ENCODE measurements around the gene PCDH1.

Gene PCDH1

GRCh38 chr5:141817631-141818030 lies 60.6 kb downstream of the PCDH1 start:
- peaks cover 18% of the 10 kb centered on the region for H3K4me1 ChIP-seq (ENCODE audit: insufficient read depth, insufficient read length)
- no peak for DNase-seq (ENCODE audit: low read depth, low spot score)
- no peaks in the 10 kb centered on the region for H3K36me3 ChIP-seq (ENCODE audit: insufficient read depth, insufficient read length, low read length)
- H3K27me3 ChIP-seq (ENCODE audit: insufficient read depth, insufficient read length): peaks cover 2% of the 10 kb centered on the region
- H3K9ac ChIP-seq (ENCODE audit: insufficient read length, low read depth): no peak overlapping the region
- peaks cover 4% of the 10 kb centered on the region; the same call in 1 of the 2 replicates for H3K9me3 ChIP-seq (ENCODE audit: insufficient read depth, low read length)
- H3K4me3 ChIP-seq (ENCODE audit: insufficient read length, low read depth): no peak overlapping the region
- no peak for TF ChIP-seq SUZ12 (IDR thresholded peaks at IDR 0.05; ENCODE audit: extremely low read depth, insufficient read depth, insufficient read length)
- no peak for TF ChIP-seq ZNF274 (IDR thresholded peaks at IDR 0.05; ENCODE audit: low read depth, low read length)
- TF ChIP-seq YY1 (IDR thresholded peaks at IDR 0.05; ENCODE audit: insufficient read depth, insufficient read length): no peak

DNA sequence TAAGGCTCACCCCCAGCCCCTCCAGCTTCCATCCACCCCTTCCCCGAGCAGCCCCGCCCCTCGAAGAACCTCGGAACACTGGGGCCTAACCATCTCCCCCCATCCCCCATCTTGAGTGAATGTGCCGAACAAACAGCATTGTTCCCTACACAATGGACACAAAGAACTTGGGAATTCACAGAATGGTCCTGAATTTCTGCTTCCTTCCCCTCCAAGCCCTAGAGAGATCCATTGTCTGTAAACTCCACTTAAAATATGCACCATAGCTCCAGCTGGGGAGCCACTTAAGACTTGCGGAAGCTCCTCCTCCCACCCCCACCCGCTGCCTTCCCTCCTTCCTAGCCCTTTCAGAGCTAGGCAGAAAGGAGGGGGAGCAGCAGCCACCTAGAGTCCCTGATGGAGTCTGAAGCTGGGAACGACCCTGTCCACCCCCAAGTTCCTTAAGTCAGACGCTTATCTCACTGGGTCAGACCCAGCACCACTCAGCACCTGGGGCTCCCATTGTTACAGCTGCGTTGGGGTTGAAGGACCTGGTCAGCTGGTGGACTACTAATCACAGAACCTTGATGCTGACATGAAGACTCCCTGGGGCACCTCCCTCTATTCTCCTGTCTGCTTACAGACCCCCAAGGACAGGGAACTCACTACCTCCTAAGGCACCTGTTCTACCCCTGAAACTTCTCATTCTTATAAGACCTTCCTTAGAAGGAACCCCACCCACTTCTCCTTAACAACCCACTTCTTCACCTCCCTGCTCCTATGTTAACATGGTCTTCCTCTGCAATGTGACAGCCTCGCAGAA lies 61.4 kb downstream of the PCDH1 start:
- peaks cover 24% of the 10 kb centered on the region for H3K4me1 ChIP-seq (ENCODE audit: insufficient read depth, insufficient read length)
- TF ChIP-seq ZNF274 (IDR thresholded peaks at IDR 0.05; ENCODE audit: low read depth, low read length) (no peak), YY1 (IDR thresholded peaks at IDR 0.05; ENCODE audit: insufficient read depth, insufficient read length) (no peak), SUZ12 (IDR thresholded peaks at IDR 0.05; ENCODE audit: extremely low read depth, insufficient read depth, insufficient read length) (no peak)
- H3K9ac ChIP-seq (ENCODE audit: insufficient read length, low read depth): peak overlapping the region; percentile 36
- no peaks in the 10 kb centered on the region for H3K36me3 ChIP-seq (ENCODE audit: insufficient read depth, insufficient read length, low read length)
- H3K4me3 ChIP-seq (ENCODE audit: insufficient read length, low read depth): peak overlapping the region; percentile 6
- H3K27me3 ChIP-seq (ENCODE audit: insufficient read depth, insufficient read length): peaks cover 6% of the 10 kb centered on the region
- peak; percentile 95 for DNase-seq (ENCODE audit: low read depth, low spot score)
- H3K9me3 ChIP-seq (ENCODE audit: insufficient read depth, low read length): peaks cover 4% of the 10 kb centered on the region; the same call in 1 of the 2 replicates

- no peaks in the 10 kb centered on the region for H3K36me3 ChIP-seq (ENCODE audit: insufficient read depth, insufficient read length, low read length)
- H3K27me3 ChIP-seq (ENCODE audit: insufficient read depth, insufficient read length): peaks cover 11% of the 10 kb centered on the region
- peaks cover 24% of the 10 kb centered on the region for H3K4me1 ChIP-seq (ENCODE audit: insufficient read depth, insufficient read length)
- no peak for TF ChIP-seq YY1 (IDR thresholded peaks at IDR 0.05; ENCODE audit: insufficient read depth, insufficient read length)
- H3K9me3 ChIP-seq (ENCODE audit: insufficient read depth, low read length): peaks cover 4% of the 10 kb centered on the region; the same call in 1 of the 2 replicates
- H3K9ac ChIP-seq (ENCODE audit: insufficient read length, low read depth): peak overlapping the region; percentile 32
- DNase-seq (ENCODE audit: low read depth, low spot score): no peak
- H3K4me3 ChIP-seq (ENCODE audit: insufficient read length, low read depth): no peak overlapping the region
Measured at GRCh38 chr5:141815796-141816180, 62.4 kb downstream of the PCDH1 start.

GRCh38 chr5:141815051-141815795 lies 63.0 kb downstream of the PCDH1 start:
- H3K9ac ChIP-seq (ENCODE audit: insufficient read length, low read depth): no peak overlapping the region
- no peak for DNase-seq (ENCODE audit: low read depth, low spot score)
- H3K4me1 ChIP-seq (ENCODE audit: insufficient read depth, insufficient read length): peaks cover 24% of the 10 kb centered on the region
- no peak overlapping the region for H3K4me3 ChIP-seq (ENCODE audit: insufficient read length, low read depth)
- H3K36me3 ChIP-seq (ENCODE audit: insufficient read depth, insufficient read length, low read length): no peaks in the 10 kb centered on the region
- H3K27me3 ChIP-seq (ENCODE audit: insufficient read depth, insufficient read length): peaks cover 11% of the 10 kb centered on the region
- TF ChIP-seq SUZ12 (IDR thresholded peaks at IDR 0.05; ENCODE audit: extremely low read depth, insufficient read depth, insufficient read length): no peak
- no peak for TF ChIP-seq YY1 (IDR thresholded peaks at IDR 0.05; ENCODE audit: insufficient read depth, insufficient read length)
- TF ChIP-seq ZNF274 (IDR thresholded peaks at IDR 0.05; ENCODE audit: low read depth, low read length): no peak
- peaks cover 4% of the 10 kb centered on the region; the same call in 1 of the 2 replicates for H3K9me3 ChIP-seq (ENCODE audit: insufficient read depth, low read length)

DNA sequence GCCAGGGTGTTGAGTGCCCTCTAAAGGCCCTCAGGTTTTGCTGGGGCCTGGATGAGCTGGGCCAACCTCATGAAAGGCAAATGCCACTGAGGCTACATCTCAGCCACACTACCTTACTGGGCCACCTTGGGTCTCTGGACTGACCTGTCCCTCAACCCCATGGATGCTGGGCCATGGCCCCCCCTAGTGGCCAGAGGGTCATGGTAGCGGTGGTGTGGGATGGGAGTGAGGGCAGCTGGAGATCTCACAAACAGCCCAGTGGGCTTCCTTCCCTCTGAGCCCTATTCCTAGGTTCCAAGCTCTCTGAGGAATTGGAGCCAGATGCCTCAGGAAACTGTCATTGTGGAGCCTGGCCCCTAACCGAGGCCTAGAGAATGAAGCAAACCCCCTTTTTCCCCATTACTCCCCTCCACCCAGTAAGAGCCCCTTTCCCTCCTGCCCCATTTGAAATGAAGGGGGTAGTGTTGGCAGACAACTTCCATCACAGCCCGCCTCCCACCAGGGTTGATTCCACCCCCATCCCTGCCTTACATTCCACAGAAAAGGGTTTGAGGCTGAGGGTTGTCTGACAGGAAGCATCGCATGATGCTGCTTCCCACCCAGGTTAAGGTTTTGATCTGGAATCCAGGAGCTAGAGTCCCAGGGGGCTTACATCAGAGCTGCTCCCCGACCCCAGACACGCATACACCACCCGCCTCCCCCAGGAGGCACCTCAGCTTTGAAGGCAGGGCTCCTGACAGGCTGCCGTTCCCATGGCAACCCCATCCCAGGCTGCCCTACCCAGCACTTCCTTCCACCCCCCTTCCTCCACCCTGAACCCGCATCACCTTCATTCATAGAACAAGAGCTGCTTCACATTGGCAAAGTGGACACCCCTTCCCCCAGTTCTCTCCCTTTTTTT lies 63.9 kb downstream of the PCDH1 start:
- peaks cover 11% of the 10 kb centered on the region for H3K27me3 ChIP-seq (ENCODE audit: insufficient read depth, insufficient read length)
- TF ChIP-seq ZNF274 (IDR thresholded peaks at IDR 0.05; ENCODE audit: low read depth, low read length): no peak
- TF ChIP-seq SUZ12 (IDR thresholded peaks at IDR 0.05; ENCODE audit: extremely low read depth, insufficient read depth, insufficient read length): no peak
- TF ChIP-seq YY1 (IDR thresholded peaks at IDR 0.05; ENCODE audit: insufficient read depth, insufficient read length): no peak

GRCh38 chr5:141812512-141812911 lies 65.7 kb downstream of the PCDH1 start:
- TF ChIP-seq ZNF274 (IDR thresholded peaks at IDR 0.05; ENCODE audit: low read depth, low read length) (no peak), YY1 (IDR thresholded peaks at IDR 0.05; ENCODE audit: insufficient read depth, insufficient read length) (no peak), SUZ12 (IDR thresholded peaks at IDR 0.05; ENCODE audit: extremely low read depth, insufficient read depth, insufficient read length) (no peak)
- H3K36me3 ChIP-seq (ENCODE audit: insufficient read depth, insufficient read length, low read length): no peaks in the 10 kb centered on the region
- H3K9ac ChIP-seq (ENCODE audit: insufficient read length, low read depth): no peak overlapping the region
- no peak overlapping the region for H3K4me3 ChIP-seq (ENCODE audit: insufficient read length, low read depth)
- H3K4me1 ChIP-seq (ENCODE audit: insufficient read depth, insufficient read length): peaks cover 27% of the 10 kb centered on the region
- no peak for DNase-seq (ENCODE audit: low read depth, low spot score)
- peaks cover 11% of the 10 kb centered on the region for H3K27me3 ChIP-seq (ENCODE audit: insufficient read depth, insufficient read length)
- no peaks in the 10 kb centered on the region for H3K9me3 ChIP-seq (ENCODE audit: insufficient read depth, low read length)

More for the DNA sequence above, 63.9 kb downstream of the PCDH1 start:
- H3K36me3 ChIP-seq (ENCODE audit: insufficient read depth, insufficient read length, low read length): no peaks in the 10 kb centered on the region
- DNase-seq (ENCODE audit: low read depth, low spot score): no peak
- H3K9ac ChIP-seq (ENCODE audit: insufficient read length, low read depth): no peak overlapping the region
- peaks cover 24% of the 10 kb centered on the region for H3K4me1 ChIP-seq (ENCODE audit: insufficient read depth, insufficient read length)
- H3K4me3 ChIP-seq (ENCODE audit: insufficient read length, low read depth): no peak overlapping the region
- H3K9me3 ChIP-seq (ENCODE audit: insufficient read depth, low read length): 0 out of 2 replicates have a peak, but pooled peaks cover under 1% of the 10 kb centered on the region

Measured in NT2/D1 (cell line).